ENCODE results near the gene THOC5.

THOC5 gene

DNA sequence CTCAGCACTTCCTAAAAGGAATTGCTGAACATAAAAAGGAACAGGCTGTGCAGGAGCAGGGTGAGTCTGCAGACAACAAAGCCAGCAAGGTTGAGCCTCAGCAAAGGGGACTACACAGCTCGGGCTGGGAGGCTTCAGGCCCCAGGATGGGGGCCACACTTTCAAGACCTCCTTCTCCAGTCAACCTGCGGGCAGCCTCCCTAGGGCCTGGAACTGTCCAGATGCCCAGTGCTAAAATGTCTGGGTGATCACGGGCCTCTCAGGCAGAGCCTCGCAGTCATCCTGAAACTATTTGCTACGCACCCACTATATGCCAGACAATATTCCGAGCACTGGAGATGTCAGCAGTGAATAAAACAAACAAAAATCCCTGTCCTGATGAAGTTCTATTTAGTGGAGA, 77.4 kb downstream of the THOC5 start:
- no peak for DNase-seq (ENCODE audit: low spot score)

GRCh38 chr22:29475550-29475949, 78.0 kb downstream of the THOC5 start:
- no peak for DNase-seq (ENCODE audit: low spot score)

DNA sequence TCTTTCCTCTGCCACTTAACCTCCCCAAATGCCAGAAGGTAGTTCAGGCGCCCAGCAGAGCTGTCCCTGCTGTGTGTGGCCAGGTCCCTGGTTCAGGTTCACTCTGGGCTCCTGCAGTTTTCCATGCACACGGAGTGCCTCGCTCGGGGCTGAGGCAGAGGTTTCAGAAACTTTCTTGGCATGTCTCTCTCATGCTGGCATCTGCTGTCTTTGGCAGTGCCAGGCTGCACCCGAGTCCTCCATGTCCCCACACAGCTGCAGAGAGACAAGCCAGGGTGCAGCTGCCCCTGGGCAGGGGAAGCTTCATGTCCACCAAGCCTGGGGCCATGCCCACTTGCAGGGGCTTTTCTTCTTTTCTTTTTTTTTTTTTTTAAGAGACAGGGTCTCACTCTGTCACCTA, 80.6 kb downstream of the THOC5 start:
- no peak for DNase-seq (ENCODE audit: low spot score)

DNA sequence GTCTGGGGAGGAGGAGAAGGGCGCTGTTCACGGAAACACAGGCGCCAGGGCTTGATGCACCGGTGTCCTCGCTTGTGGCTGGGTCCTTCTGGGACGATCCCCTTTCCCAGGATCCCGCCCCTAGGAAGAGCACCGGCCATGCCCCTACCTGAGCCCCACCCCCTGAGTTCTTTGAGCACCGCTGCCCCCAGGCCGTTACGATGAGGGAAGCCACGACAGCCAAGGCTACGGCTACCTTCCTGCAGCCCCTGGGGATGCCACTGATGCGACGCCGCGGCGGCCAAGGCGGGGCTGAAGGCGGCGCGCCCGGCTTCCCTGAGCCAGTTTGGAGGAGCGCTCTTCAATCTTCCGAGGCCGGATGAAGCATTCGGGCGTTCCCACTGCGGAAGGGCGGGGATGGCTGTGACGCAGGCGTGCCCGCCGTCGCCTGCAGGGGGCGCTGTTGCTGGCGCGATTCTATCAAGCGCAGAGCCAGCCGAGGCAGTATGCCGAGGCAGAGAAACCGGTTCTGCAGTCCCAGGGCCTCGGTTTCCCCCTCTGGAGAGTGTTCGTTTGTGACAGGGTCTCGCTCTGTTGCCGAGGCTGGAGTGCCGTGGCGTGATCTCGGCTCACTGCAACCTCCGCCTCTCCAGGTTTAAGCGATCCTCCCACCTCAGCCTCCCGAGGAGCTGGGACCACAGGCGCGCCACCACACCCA, 83.2 kb downstream of the THOC5 start:
- DNase-seq (ENCODE audit: low spot score), result no peak

DNA sequence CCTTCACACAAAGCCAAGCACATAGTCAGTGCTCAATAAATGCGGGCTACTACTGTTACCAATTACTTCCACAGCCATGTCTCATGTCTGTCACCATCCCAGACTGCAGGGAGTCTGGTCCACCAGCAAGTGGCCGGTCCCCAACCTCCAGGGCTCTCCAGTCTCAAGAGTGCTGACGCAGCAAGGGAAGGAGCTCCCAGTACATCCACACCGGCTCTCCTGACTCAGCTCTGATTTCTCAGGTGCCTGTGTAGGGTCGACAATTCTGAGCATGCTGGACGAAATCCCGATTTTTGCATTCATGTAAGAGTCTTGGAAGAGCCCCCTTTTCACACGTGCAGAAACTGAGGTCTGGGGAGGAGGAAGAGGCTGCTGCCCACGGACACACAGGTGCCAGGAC, 83.8 kb downstream of the THOC5 start:
- DNase-seq (ENCODE audit: low spot score), result no peak

DNA sequence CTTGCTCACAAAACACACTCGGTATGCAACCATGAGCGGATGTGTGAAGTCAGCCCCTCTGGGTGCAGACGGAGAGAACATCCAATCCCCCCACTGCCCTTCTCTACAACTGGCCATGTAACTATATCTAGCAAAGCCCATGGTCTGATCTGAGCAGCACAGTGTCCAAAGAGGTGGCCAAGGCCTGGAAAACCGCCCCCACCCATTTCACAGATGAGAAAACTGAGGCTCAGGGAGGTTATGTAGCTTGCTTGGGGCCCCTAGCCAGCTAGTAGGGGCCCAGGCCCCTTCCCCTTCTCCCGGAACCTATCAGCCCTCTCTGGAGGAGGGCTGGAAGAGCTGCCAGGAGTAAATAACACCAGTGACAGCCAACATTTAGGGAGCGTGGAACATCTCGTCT, 89.0 kb downstream of the THOC5 start:
- no peak for DNase-seq (ENCODE audit: low spot score)

- DNase-seq (ENCODE audit: low spot score), result no peak
Measured at GRCh38 chr22:29463629-29464028, 89.9 kb downstream of the THOC5 start.

GRCh38 chr22:29461263-29461662, 92.3 kb downstream of the THOC5 start:
- DNase-seq (ENCODE audit: low spot score), result no peak

GRCh38 chr22:29459773-29460172, 93.8 kb downstream of the THOC5 start:
- no peak for DNase-seq (ENCODE audit: low spot score)

DNA sequence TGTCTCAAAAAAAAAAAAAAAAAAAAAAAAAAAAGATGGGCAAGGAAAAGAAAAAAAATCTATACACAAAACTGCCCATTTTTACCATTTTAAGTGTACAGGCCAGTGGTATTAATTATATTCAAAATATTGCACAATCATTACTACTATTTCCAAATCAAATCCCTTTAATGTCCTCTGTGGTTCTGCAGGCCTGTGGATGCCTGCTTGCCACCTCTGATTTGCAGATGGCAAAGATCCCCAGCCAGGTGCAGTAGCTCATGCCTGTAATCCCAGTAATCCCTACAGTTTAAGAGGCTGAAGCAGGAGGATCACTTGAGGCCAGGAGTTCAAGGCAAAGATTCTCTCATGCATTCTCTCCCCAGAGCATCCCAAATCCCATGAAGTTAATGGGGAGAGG, 95.0 kb downstream of the THOC5 start:
- no peak for DNase-seq (ENCODE audit: low spot score)

- DNase-seq (ENCODE audit: low spot score), result no peak
Measured at GRCh38 chr22:29457730-29458129, 95.8 kb downstream of the THOC5 start.

DNA sequence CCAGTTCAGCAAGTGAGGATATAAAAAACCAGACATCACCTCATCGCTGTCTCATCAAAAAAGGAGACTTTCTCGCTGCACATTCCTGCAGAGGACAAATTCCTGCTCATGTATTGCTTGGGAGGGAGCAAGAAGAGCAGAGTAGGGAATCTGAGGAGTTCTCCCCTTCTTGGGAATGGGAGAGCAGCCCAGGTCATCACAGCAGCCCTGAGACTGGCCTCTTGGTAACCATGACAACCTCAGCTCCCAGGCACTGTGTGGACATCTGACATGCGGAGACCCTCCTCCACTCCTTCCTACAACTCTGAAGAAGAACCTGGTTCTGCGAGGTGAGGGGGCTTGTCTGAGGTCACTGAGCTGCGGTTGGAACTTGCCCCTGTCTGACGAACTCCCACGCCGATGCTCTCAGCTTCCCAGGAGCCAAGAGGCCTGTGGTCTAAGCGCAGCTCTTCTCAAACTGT, 97.3 kb downstream of the THOC5 start:
- no peak for DNase-seq (ENCODE audit: low spot score)

Data from putamen (tissue), 1 donor.